Mesodermal cell (in vitro differentiated cells): ENCODE results near the gene SGIP1.

Experiments used
- H3K27ac ChIP-seq: 2 replicates; pipeline ENCODE4 v1.7.0; 2013; ENCODE audit warnings: mild to moderate bottlenecking, low read depth, low read length, moderate library complexity; ENCODE audit not compliant: severe bottlenecking
- H3K36me3 ChIP-seq: 2 replicates; pipeline ENCODE4 v1.7.1; 2013; ENCODE audit warnings: mild to moderate bottlenecking, low read length, moderate library complexity; ENCODE audit not compliant: control insufficient read depth, insufficient read depth
- H3K4me1 ChIP-seq: one replicate; pipeline ENCODE4 v1.7.1; 2013; ENCODE audit warnings: mild to moderate bottlenecking, low read length; ENCODE audit not compliant: insufficient read depth, control insufficient read depth, poor library complexity, severe bottlenecking
- H3K4me3 ChIP-seq: 2 replicates; pipeline ENCODE4 v1.7.0; 2013; ENCODE audit warnings: low read length, control low read depth, mild to moderate bottlenecking; ENCODE audit not compliant: insufficient read depth, poor library complexity, severe bottlenecking; ENCODE audit errors: extremely low read depth
- H3K9me3 ChIP-seq: 2 replicates; pipeline ENCODE4 v1.7.1; 2013; ENCODE audit warnings: mild to moderate bottlenecking, low read length, moderate library complexity; ENCODE audit not compliant: control insufficient read depth
- WGBS, 2 experiments: methylation state at CpG; one replicate each; pipeline ENCODE4 v1.1.5; 2013; ENCODE audit warnings: missing lambda C conversion rate in 2 of 2; ENCODE audit not compliant: insufficient coverage in 2 of 2; 5-methylcytosine and 5-hydroxymethylcytosine counted together

Gene SGIP1

GRCh38 chr1:66628926-66629325 is 95.0 kb downstream of the SGIP1 start:
- H3K27ac ChIP-seq: no peak overlapping the region
- no peaks in the 10 kb centered on the region for H3K36me3 ChIP-seq
- WGBS, 2 experiments: no CpG with 5 or more reads among the region's 1 CpG
- no peak overlapping the region for H3K4me3 ChIP-seq
- H3K4me1 ChIP-seq: peaks cover 15% of the 10 kb centered on the region
- H3K9me3 ChIP-seq: no peaks in the 10 kb centered on the region

- no peak overlapping the region for H3K27ac ChIP-seq
- H3K9me3 ChIP-seq: no peaks in the 10 kb centered on the region
- H3K4me3 ChIP-seq: no peak overlapping the region
- H3K4me1 ChIP-seq: peaks cover 2% of the 10 kb centered on the region
- whole genome bisulfite sequencing, 2 experiments: no CpG with 5 or more reads among the region's 1 CpG
- no peaks in the 10 kb centered on the region for H3K36me3 ChIP-seq
These were observed 99.2 kb downstream of the SGIP1 start for GRCh38 chr1:66633159-66633558.

GRCh38 chr1:66637146-66637545 is 103.2 kb downstream of the SGIP1 start:
- H3K4me1 ChIP-seq: no peaks in the 10 kb centered on the region
- H3K36me3 ChIP-seq: no peaks in the 10 kb centered on the region
- H3K4me3 ChIP-seq: no peak overlapping the region
- H3K9me3 ChIP-seq: no peaks in the 10 kb centered on the region
- H3K27ac ChIP-seq: no peak overlapping the region
- WGBS, 2 experiments: no CpG with 5 or more reads among the region's 1 CpG

GRCh38 chr1:66641891-66642473 is 108.0 kb downstream of the SGIP1 start:
- no peaks in the 10 kb centered on the region for H3K36me3 ChIP-seq
- H3K4me3 ChIP-seq: no peak overlapping the region
- no peak overlapping the region for H3K27ac ChIP-seq
- no peaks in the 10 kb centered on the region for H3K4me1 ChIP-seq
- H3K9me3 ChIP-seq: no peaks in the 10 kb centered on the region
- 90 to 98% methylated on average over 3 to 4 of the region's 4 CpGs for WGBS, 2 experiments

GRCh38 chr1:66642992-66643391 is 109.0 kb downstream of the SGIP1 start:
- 63% methylated on average over 2 of the region's 3 CpGs; no CpG with 5 or more reads in 1 of the 2 experiments for WGBS, 2 experiments
- Histone ChIP-seq H3K4me3 (no peak overlapping the region), H3K36me3 (no peaks in the 10 kb centered on the region), H3K27ac (no peak overlapping the region), H3K4me1 (no peaks in the 10 kb centered on the region), H3K9me3 (no peaks in the 10 kb centered on the region)

- no peak overlapping the region for H3K27ac ChIP-seq
- no peak overlapping the region for H3K4me3 ChIP-seq
- 75 to 100% methylated on average over 1 of the region's 3 CpGs for WGBS, 2 experiments
- H3K36me3 ChIP-seq: no peaks in the 10 kb centered on the region
- H3K9me3 ChIP-seq: no peaks in the 10 kb centered on the region
- H3K4me1 ChIP-seq: no peaks in the 10 kb centered on the region
These were observed 110.4 kb downstream of the SGIP1 start for GRCh38 chr1:66644331-66644730.

GRCh38 chr1:66648901-66649595 is 115.1 kb downstream of the SGIP1 start:
- no peaks in the 10 kb centered on the region for H3K36me3 ChIP-seq

GRCh38 chr1:66652556-66652955 is 118.6 kb downstream of the SGIP1 start:
- Histone ChIP-seq H3K4me3 (no peak overlapping the region), H3K27ac (no peak overlapping the region), H3K4me1 (no peaks in the 10 kb centered on the region), H3K9me3 (no peaks in the 10 kb centered on the region), H3K36me3 (no peaks in the 10 kb centered on the region)
- 20% methylated on average over 1 of the region's 2 CpGs; no CpG with 5 or more reads in 1 of the 2 experiments for WGBS, 2 experiments

More at GRCh38 chr1:66648901-66649595, 115.1 kb downstream of the SGIP1 start:
- no peaks in the 10 kb centered on the region for H3K4me1 ChIP-seq
- H3K4me3 ChIP-seq: no peak overlapping the region
- H3K27ac ChIP-seq: no peak overlapping the region
- H3K9me3 ChIP-seq: no peaks in the 10 kb centered on the region
- WGBS, 2 experiments: 80 to 100% methylated on average over 1 of the region's 2 CpGs

GRCh38 chr1:66654643-66655042 is 120.7 kb downstream of the SGIP1 start:
- no peak overlapping the region for H3K27ac ChIP-seq
- H3K4me3 ChIP-seq: no peak overlapping the region
- no peaks in the 10 kb centered on the region for H3K4me1 ChIP-seq
- H3K9me3 ChIP-seq: no peaks in the 10 kb centered on the region
- no peaks in the 10 kb centered on the region for H3K36me3 ChIP-seq

- 100% methylated on average over 1 of the region's 1 CpG; no CpG with 5 or more reads in 1 of the 2 experiments for WGBS, 2 experiments
- Histone ChIP-seq H3K9me3 (no peaks in the 10 kb centered on the region), H3K4me1 (peaks cover 7% of the 10 kb centered on the region), H3K27ac (no peak overlapping the region), H3K36me3 (no peaks in the 10 kb centered on the region), H3K4me3 (no peak overlapping the region)
These were observed 137.5 kb downstream of the SGIP1 start for GRCh38 chr1:66671455-66671854.

GRCh38 chr1:66676613-66677298 is 142.8 kb downstream of the SGIP1 start:
- WGBS, 2 experiments: 79 to 90% methylated on average over 2 of the region's 3 CpGs
- Histone ChIP-seq H3K9me3 (no peaks in the 10 kb centered on the region), H3K27ac (peak overlapping the region; percentile 76), H3K4me3 (no peak overlapping the region), H3K4me1 (peaks cover 7% of the 10 kb centered on the region), H3K36me3 (no peaks in the 10 kb centered on the region)
